ENCODE measurements around the gene NATD1. TPM values are rescaled to one million over a fixed set of nuclear protein-coding genes. Genes with fewer than 3 reads are reported as not detected.
"Not testable (repeated sequence)": the region's sequence is repeated elsewhere in the genome, so short reads cannot be mapped to it uniquely, and the experiment has no call there.

The NATD1 gene
- total and polyA plus RNA-seq, 9 of the 15 experiments (the other 6 are each of a cell fraction or from before 2014, with no cell fraction given): 0.24 to 5.4 (median 1.6) TPM

- intact Hi-C loops (cut with micrococcal nuclease): no loop called here
- no peak; the same call in 2 of the 3 replicates for ATAC-seq
- no peaks in the 10 kb centered on the region for H3K9me1 ChIP-seq (ENCODE audit: control insufficient read depth, insufficient read depth, low read length)
- H3K9me3 ChIP-seq (replicated peaks; ENCODE audit: control insufficient read depth, insufficient read depth, low read depth, low read length): no peaks in the 10 kb centered on the region
- H4K20me1 ChIP-seq (replicated peaks; ENCODE audit: control insufficient read depth, insufficient read depth, low read length): no peaks in the 10 kb centered on the region
- H3K4me2 ChIP-seq (ENCODE audit: insufficient read depth, low read length): no peak overlapping the region
- no peak for FAIRE-seq
- H3K4me1 ChIP-seq (replicated peaks in 1 of 2; ENCODE audit: control insufficient read depth in 2 of 2, insufficient read depth in 2 of 2, low read length in 2 of 2): no peaks in the 10 kb centered on the region
- CTCF ChIA-PET (ENCODE audit: low intra/inter-chr PET ratio): no interaction called here
- no peak overlapping the region for H3K4me3 ChIP-seq
- WGBS (ENCODE audit: insufficient coverage, low coverage, missing lambda C conversion rate): 14% methylated on average over 1 of the region's 4 CpGs
- H3K27me3 ChIP-seq (ENCODE audit: control insufficient read depth in 2 of 2, insufficient read depth in 2 of 2, low read length in 2 of 2): no peaks in the 10 kb centered on the region
- H3K79me2 ChIP-seq (ENCODE audit: control insufficient read depth, insufficient read depth, low read length): no peaks in the 10 kb centered on the region
- no peak overlapping the region for H2AFZ ChIP-seq (ENCODE audit: low read depth, low read length)
- no peak for DNase-seq (ENCODE audit: extremely low read depth in 1 of 4, low spot score in 3 of 4)
- TF ChIP-seq CCNT2 (IDR thresholded peaks at IDR 0.05; ENCODE audit: borderline replicate concordance, extremely low read depth, insufficient read length, low read depth, low read length): no peak
- TF ChIP-seq ZNF518B (CRISPR knock-in tag; IDR thresholded peaks at IDR 0.05): no peak
- no peak for TF ChIP-seq ZBTB49 (CRISPR knock-in tag; IDR thresholded peaks at IDR 0.05; ENCODE audit: borderline replicate concordance)
- no peak for TF ChIP-seq ZNF12 (CRISPR knock-in tag; IDR thresholded peaks at IDR 0.05)
- TF ChIP-seq SMAD4 (CRISPR knock-in tag; conservative IDR thresholded peaks at IDR 0.05): no peak
- no peak for TF ChIP-seq KAT7 (CRISPR knock-in tag; IDR thresholded peaks at IDR 0.05; ENCODE audit: borderline replicate concordance)
- no peak for TF ChIP-seq ZNF24 (IDR thresholded peaks at IDR 0.05)
- no peak for TF ChIP-seq NCOR1 (IDR thresholded peaks at IDR 0.05)
- no peak for TF ChIP-seq HCFC1 (IDR thresholded peaks at IDR 0.05; ENCODE audit: low read depth, low read length)
- no peak for TF ChIP-seq ZNF696 (CRISPR knock-in tag; conservative IDR thresholded peaks at IDR 0.05)
- no TSS peak for BruUV-seq (replicated peaks)
- H3K9ac ChIP-seq (ENCODE audit: insufficient read depth in 1 of 2, low read depth in 2 of 2, low read length in 2 of 2): no peak overlapping the region
- no peak overlapping the region for H3K27ac ChIP-seq (ENCODE audit: extremely low read depth, low read depth, low read length)
- in situ Hi-C loops (cut with MboI): no loop called here
- POLR2A ChIA-PET: no interaction called here
- 0 out of 3 replicates have a peak, but pooled peaks cover under 1% of the 10 kb centered on the region for H3K36me3 ChIP-seq (ENCODE audit: control insufficient read depth, insufficient read depth, low read length)
Measured at GRCh38 chr17:21228111-21228510, 25.1 kb downstream of the NATD1 start.

GRCh38 chr17:21227277-21227676 is 25.9 kb downstream of the NATD1 start:
- H3K4me1 ChIP-seq (replicated peaks in 1 of 2; ENCODE audit: control insufficient read depth in 2 of 2, insufficient read depth in 2 of 2, low read length in 2 of 2); H3K27me3 ChIP-seq (ENCODE audit: control insufficient read depth in 2 of 2, insufficient read depth in 2 of 2, low read length in 2 of 2); intact Hi-C loops (cut with micrococcal nuclease); H3K36me3 ChIP-seq (ENCODE audit: control insufficient read depth, insufficient read depth, low read length); H3K27ac ChIP-seq (ENCODE audit: extremely low read depth, low read depth, low read length); DNase-seq (ENCODE audit: extremely low read depth in 1 of 4, low spot score in 3 of 4); H3K9me1 ChIP-seq (ENCODE audit: control insufficient read depth, insufficient read depth, low read length); BruUV-seq (replicated peaks); H3K4me2 ChIP-seq (ENCODE audit: insufficient read depth, low read length); CTCF ChIA-PET (ENCODE audit: low intra/inter-chr PET ratio); FAIRE-seq; ATAC-seq; H4K20me1 ChIP-seq (replicated peaks; ENCODE audit: control insufficient read depth, insufficient read depth, low read length); in situ Hi-C loops (cut with MboI); H3K4me3 ChIP-seq; H3K9me3 ChIP-seq (replicated peaks; ENCODE audit: control insufficient read depth, insufficient read depth, low read depth, low read length); H2AFZ ChIP-seq (ENCODE audit: low read depth, low read length); H3K79me2 ChIP-seq (ENCODE audit: control insufficient read depth, insufficient read depth, low read length); H3K9ac ChIP-seq (ENCODE audit: insufficient read depth in 1 of 2, low read depth in 2 of 2, low read length in 2 of 2): not testable (repeated sequence)
- WGBS (ENCODE audit: insufficient coverage, low coverage, missing lambda C conversion rate): 71% methylated on average over 11 of the region's 11 CpGs
- POLR2A ChIA-PET: interaction anchor here (0.6 kb wide), 1 partner anchor 152 kb away, joined by 3 read pairs; no protein-coding TSS in a partner anchor

Measured in K562 (cell line).